8988T (cell line): ENCODE results near the gene SPOCK1.
"Not testable (repeated sequence)": the region's sequence is repeated elsewhere in the genome, so short reads cannot be mapped to it uniquely, and the experiment has no call there.

ENCODE experiments used
- DNase-seq: peaks from one replicate; pipeline ENCODE4 v3.0.0; 2011

Gene SPOCK1

GRCh38 chr5:137252512-137252911 lies 246.6 kb downstream of the SPOCK1 start:
- no peak for DNase-seq

- no peak for DNase-seq
Observed at GRCh38 chr5:137250421-137250820, 248.7 kb downstream of the SPOCK1 start.

- no peak for DNase-seq
Observed at GRCh38 chr5:137248527-137248926, 250.6 kb downstream of the SPOCK1 start.

- DNase-seq, result no peak
Observed at GRCh38 chr5:137245438-137245837, 253.7 kb downstream of the SPOCK1 start.

GRCh38 chr5:137240285-137240684 lies 258.8 kb downstream of the SPOCK1 start:
- DNase-seq, result no peak

- no peak for DNase-seq
Observed at GRCh38 chr5:137236849-137237507, 262.1 kb downstream of the SPOCK1 start.

- no peak for DNase-seq
Observed at GRCh38 chr5:137236252-137236651, 262.9 kb downstream of the SPOCK1 start.

- no peak for DNase-seq
Observed at GRCh38 chr5:137234973-137235943, 263.9 kb downstream of the SPOCK1 start.

GRCh38 chr5:137233726-137234125 lies 265.4 kb downstream of the SPOCK1 start:
- DNase-seq, result no peak

- not testable (repeated sequence) for DNase-seq
Observed at GRCh38 chr5:137233304-137233703, 265.8 kb downstream of the SPOCK1 start.

GRCh38 chr5:137231540-137231939 lies 267.6 kb downstream of the SPOCK1 start:
- no peak for DNase-seq

GRCh38 chr5:137228816-137229215 lies 270.3 kb downstream of the SPOCK1 start:
- no peak for DNase-seq

- no peak for DNase-seq
Observed at GRCh38 chr5:137226081-137226480, 273.0 kb downstream of the SPOCK1 start.

- DNase-seq, result no peak
Observed at GRCh38 chr5:137223324-137224295, 275.5 kb downstream of the SPOCK1 start.

- DNase-seq, result no peak
Observed at GRCh38 chr5:137221943-137222342, 277.2 kb downstream of the SPOCK1 start.

- DNase-seq, result no peak
Observed at GRCh38 chr5:137220523-137220927, 278.6 kb downstream of the SPOCK1 start.

- DNase-seq, result no peak
Observed at GRCh38 chr5:137218896-137219295, 280.2 kb downstream of the SPOCK1 start.

GRCh38 chr5:137218471-137218870 lies 280.7 kb downstream of the SPOCK1 start:
- DNase-seq, result no peak

GRCh38 chr5:137217599-137218200 lies 281.4 kb downstream of the SPOCK1 start:
- DNase-seq, result no peak

- DNase-seq, result no peak
Observed at GRCh38 chr5:137216976-137217598, 282.0 kb downstream of the SPOCK1 start.

- no peak for DNase-seq
Observed at GRCh38 chr5:137215780-137216179, 283.3 kb downstream of the SPOCK1 start.

GRCh38 chr5:137215261-137215660 lies 283.9 kb downstream of the SPOCK1 start:
- DNase-seq, result no peak
